ENCODE data around the gene CEMIP2.

The CEMIP2 gene, protein sequence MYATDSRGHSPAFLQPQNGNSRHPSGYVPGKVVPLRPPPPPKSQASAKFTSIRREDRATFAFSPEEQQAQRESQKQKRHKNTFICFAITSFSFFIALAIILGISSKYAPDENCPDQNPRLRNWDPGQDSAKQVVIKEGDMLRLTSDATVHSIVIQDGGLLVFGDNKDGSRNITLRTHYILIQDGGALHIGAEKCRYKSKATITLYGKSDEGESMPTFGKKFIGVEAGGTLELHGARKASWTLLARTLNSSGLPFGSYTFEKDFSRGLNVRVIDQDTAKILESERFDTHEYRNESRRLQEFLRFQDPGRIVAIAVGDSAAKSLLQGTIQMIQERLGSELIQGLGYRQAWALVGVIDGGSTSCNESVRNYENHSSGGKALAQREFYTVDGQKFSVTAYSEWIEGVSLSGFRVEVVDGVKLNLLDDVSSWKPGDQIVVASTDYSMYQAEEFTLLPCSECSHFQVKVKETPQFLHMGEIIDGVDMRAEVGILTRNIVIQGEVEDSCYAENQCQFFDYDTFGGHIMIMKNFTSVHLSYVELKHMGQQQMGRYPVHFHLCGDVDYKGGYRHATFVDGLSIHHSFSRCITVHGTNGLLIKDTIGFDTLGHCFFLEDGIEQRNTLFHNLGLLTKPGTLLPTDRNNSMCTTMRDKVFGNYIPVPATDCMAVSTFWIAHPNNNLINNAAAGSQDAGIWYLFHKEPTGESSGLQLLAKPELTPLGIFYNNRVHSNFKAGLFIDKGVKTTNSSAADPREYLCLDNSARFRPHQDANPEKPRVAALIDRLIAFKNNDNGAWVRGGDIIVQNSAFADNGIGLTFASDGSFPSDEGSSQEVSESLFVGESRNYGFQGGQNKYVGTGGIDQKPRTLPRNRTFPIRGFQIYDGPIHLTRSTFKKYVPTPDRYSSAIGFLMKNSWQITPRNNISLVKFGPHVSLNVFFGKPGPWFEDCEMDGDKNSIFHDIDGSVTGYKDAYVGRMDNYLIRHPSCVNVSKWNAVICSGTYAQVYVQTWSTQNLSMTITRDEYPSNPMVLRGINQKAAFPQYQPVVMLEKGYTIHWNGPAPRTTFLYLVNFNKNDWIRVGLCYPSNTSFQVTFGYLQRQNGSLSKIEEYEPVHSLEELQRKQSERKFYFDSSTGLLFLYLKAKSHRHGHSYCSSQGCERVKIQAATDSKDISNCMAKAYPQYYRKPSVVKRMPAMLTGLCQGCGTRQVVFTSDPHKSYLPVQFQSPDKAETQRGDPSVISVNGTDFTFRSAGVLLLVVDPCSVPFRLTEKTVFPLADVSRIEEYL (N-terminal part only)

DNA sequence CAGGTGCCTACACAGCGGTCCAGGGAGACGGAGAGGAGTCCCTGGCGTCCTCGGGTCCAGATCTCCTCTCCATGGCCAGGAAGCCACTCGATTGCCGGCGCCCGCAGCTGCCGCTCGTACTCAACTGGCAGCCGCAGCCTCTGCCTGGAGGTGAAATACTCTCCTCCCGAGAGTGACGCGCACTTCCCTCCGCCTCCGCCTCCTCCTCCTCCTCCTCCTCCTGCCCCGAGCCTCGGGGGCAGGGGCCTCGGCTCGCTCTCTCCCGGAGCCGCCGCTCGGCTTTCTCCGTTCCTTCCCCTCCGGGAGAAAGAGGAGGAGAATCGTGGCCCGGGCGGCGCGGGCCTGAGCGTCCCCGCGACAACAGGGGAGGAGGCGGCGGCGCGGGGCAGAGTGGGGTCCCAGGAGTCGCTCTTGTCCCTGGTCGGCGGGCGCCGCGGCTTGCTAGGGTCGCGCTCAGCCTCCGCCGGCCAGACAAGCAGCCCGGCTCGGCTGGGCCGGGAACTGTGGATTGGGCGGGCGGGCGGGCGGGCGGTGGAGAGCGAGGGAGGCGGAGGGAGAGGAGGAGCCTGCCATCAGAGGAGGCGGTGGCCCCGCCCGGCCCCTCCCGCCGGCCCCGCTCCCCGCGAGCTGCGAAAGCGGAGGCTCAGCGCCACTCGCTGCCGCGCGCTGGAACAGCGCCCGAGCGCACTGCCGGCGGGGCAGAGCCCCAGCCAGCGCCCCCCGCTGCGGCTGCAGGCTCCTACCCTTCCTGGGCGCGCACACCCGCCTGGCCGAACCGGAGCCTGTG is at the start of gene CEMIP2:
CEMIP2 (minus strand) TSS at position 126 of the 787 bp plus-strand sequence. CDS start 18,140 bp downstream, outside the sequence.
- H3K27ac ChIP-seq, result peak within 1 kb of the TSS; percentile 82
- no peak for TF ChIP-seq ZFX (IDR thresholded peaks at IDR 0.05; ENCODE audit: borderline replicate concordance)
- TF ChIP-seq, protein P1, sequence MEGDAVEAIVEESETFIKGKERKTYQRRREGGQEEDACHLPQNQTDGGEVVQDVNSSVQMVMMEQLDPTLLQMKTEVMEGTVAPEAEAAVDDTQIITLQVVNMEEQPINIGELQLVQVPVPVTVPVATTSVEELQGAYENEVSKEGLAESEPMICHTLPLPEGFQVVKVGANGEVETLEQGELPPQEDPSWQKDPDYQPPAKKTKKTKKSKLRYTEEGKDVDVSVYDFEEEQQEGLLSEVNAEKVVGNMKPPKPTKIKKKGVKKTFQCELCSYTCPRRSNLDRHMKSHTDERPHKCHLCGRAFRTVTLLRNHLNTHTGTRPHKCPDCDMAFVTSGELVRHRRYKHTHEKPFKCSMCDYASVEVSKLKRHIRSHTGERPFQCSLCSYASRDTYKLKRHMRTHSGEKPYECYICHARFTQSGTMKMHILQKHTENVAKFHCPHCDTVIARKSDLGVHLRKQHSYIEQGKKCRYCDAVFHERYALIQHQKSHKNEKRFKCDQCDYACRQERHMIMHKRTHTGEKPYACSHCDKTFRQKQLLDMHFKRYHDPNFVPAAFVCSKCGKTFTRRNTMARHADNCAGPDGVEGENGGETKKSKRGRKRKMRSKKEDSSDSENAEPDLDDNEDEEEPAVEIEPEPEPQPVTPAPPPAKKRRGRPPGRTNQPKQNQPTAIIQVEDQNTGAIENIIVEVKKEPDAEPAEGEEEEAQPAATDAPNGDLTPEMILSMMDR (IDR thresholded peaks at IDR 0.05), result peak; percentile 71

DNA sequence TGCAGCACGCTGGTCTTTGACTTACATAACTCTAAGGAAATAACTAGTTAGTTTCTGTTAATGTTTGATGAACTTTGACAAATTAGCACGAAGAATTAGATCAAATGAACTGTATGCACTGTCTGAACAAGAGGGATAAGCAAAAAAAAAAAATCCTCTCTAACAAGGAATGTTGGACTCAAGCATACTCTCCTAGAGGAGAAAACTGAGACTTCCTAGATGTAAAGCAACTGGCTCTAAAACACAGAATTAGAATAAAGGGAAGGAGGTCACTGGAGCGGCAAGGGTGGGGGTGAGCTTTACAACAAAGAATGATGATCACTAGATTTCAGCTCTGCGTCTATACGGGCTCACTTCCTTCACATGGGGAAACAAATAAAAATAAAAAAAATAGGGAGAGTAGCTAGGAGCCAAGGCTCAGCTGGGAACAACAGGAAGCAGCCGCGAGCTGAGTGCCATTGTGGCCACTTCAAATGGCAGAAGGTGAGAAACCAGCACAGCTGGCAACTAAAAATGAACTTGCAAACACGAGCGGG is 48.7 kb upstream of the CEMIP2 start:
- TF ChIP-seq, protein P1 (IDR thresholded peaks at IDR 0.05), result no peak
- no peak for TF ChIP-seq ZFX (IDR thresholded peaks at IDR 0.05; ENCODE audit: borderline replicate concordance)
- no peak overlapping the region for H3K27ac ChIP-seq

DNA sequence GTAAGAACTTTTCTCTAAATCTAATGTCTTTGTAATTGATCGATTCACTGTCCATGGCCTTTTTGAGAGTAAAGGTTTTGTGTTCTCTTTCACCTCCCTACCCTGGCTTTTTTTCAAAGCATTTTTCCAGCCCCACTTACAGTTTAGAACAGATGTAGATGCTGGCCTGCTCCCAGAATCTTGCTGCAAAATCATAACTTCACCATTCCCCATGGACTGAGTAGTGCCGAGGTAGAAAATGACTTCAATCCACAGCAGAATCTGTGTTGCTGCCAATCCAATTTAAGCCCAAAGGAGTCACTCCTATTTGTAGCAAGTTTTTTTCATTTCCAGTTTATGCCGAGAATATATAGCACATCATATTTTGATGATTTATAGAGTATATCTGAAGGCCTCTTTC is 46.5 kb upstream of the CEMIP2 start:
- TF ChIP-seq, protein P1 (IDR thresholded peaks at IDR 0.05), result no peak
- no peak for TF ChIP-seq ZFX (IDR thresholded peaks at IDR 0.05; ENCODE audit: borderline replicate concordance)
- H3K27ac ChIP-seq, result no peak overlapping the region

DNA sequence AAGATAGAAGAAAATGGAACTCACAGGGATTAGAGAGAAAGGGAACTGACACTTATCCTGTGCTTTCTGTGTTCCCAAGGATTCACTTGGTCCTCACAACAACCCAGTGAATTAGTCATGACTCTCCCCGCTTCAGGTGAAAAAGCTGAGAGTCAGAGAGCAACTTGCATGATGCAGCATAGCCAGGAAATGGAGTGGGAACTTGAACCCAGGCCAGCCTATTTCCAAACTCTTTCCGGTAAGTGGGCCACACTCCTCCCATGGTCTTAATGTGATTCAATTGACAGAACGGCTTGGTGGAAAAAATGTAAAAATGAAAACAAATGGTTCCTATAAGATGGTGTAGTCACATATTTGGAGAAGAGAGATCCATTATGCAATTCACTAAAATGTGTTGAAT is 45.9 kb upstream of the CEMIP2 start:
- TF ChIP-seq, protein P1 (IDR thresholded peaks at IDR 0.05), result no peak
- no peak for TF ChIP-seq ZFX (IDR thresholded peaks at IDR 0.05; ENCODE audit: borderline replicate concordance)
- no peak overlapping the region for H3K27ac ChIP-seq

DNA sequence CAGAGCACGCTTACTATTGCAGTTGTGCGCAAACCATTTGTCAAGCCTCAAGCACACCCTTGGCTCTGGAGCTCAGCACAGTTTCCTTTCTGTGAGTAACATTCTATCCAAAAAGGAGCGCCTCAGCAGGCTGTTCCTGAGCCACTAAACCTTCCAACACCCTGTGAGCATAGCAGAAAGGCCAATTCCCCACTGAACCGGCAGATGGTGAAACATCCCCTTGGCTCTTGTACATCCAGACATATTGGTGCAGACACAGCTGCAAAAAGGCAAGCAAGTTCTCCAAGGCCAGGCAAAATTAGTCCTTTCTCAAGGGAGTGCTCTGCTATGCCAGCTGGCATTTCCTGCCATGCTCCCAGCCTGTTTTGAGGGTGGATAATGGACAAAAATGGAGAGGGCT is 44.1 kb upstream of the CEMIP2 start:
- TF ChIP-seq ZFX (IDR thresholded peaks at IDR 0.05; ENCODE audit: borderline replicate concordance), result no peak
- TF ChIP-seq, protein P1 (IDR thresholded peaks at IDR 0.05), result no peak
- no peak overlapping the region for H3K27ac ChIP-seq

DNA sequence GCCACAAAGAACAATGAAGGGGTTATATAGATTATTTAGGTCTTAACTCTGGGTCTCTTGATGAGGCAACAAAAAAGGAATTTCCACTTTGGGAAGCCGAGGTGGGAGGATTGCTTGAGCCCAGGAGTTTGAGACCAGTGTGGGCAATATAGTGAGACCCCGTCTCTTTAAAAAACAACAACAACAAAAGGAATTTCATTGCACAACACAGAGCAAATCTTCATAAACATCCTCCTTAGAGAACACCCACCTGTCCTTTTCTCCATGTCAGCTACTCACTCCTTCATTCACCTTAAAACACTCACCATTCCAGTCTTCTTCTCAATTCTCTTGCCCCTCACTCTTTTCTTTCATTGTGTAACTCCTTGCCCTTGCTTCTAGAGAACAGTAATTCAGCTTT is 39.8 kb upstream of the CEMIP2 start:
- no peak for TF ChIP-seq ZFX (IDR thresholded peaks at IDR 0.05; ENCODE audit: borderline replicate concordance)
- TF ChIP-seq, protein P1 (IDR thresholded peaks at IDR 0.05), result no peak
- no peak overlapping the region for H3K27ac ChIP-seq

All from 22Rv1 (cell line).